Stimulated activated CD8-positive, alpha-beta memory T cell treated with anti-CD3 and anti-CD28 coated beads, Interleukin-4, amount 100 ng/mL, for 1 hour (primary cell): ENCODE data around the gene MGLL.
A peak's percentile ranks its signal among the peaks of the same experiment; 100 is the strongest.

Source experiments
- DNase-seq, 2 donors: peaks; one replicate each; pipeline ENCODE4 v3.0.0-alpha.2; 2020; ENCODE audit warnings: low read depth in 2 of 2, low spot score in 1 of 2

Gene MGLL

GRCh38 chr3:127678315-127678599 lies 144.1 kb downstream of the MGLL start:
- no peak for DNase-seq

- DNase-seq = no peak
Measured at GRCh38 chr3:127677541-127678314, 144.6 kb downstream of the MGLL start.

- no peak for DNase-seq
Measured at GRCh38 chr3:127676921-127677351, 145.4 kb downstream of the MGLL start.

DNA sequence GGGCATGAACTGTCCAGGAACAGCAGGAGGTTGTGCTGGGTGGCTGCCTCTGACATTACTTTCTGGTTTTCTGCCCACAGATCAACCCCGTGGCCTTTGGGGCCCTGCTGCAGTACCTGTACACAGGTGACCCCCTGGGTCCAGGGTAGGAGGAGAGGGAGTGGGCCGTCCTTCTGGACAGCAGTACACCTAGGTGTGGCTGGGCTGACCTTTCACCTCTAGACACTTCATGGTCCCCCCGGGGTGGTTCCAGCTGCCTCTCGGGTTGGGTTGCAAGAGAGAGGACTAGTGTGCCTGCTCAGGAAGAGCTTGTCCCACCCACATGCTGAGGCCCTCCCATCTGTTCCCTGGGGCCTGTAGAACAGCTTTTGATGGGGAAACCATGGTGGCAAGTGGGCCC lies 145.9 kb downstream of the MGLL start:
- DNase-seq = no peak

GRCh38 chr3:127675651-127676391 lies 146.5 kb downstream of the MGLL start:
- DNase-seq = no peak

DNA sequence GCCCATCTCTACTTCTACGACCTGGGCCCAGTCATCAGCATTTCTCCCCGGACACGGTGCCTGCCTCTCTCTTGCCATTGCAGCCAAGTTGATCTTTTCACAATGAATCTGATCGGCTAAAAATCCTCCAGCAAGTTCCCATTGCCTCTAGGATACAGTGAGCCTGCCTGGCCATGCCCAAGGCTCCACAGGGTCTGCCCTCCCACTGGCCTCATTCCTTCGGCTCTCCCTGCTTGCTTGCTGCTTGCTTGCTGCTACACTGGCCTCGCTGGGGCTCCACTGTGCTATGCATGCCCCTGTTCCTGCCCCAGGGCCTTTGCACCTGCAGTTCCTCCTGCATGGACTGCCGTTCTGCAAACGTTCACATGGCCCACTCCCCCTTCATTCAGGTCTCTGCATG lies 147.5 kb downstream of the MGLL start:
- no peak for DNase-seq

- DNase-seq = no peak
Measured at GRCh38 chr3:127674101-127674721, 148.1 kb downstream of the MGLL start.

GRCh38 chr3:127673191-127674100 lies 148.9 kb downstream of the MGLL start:
- peak in 1 of 2 donors; percentile 17 for DNase-seq

DNA sequence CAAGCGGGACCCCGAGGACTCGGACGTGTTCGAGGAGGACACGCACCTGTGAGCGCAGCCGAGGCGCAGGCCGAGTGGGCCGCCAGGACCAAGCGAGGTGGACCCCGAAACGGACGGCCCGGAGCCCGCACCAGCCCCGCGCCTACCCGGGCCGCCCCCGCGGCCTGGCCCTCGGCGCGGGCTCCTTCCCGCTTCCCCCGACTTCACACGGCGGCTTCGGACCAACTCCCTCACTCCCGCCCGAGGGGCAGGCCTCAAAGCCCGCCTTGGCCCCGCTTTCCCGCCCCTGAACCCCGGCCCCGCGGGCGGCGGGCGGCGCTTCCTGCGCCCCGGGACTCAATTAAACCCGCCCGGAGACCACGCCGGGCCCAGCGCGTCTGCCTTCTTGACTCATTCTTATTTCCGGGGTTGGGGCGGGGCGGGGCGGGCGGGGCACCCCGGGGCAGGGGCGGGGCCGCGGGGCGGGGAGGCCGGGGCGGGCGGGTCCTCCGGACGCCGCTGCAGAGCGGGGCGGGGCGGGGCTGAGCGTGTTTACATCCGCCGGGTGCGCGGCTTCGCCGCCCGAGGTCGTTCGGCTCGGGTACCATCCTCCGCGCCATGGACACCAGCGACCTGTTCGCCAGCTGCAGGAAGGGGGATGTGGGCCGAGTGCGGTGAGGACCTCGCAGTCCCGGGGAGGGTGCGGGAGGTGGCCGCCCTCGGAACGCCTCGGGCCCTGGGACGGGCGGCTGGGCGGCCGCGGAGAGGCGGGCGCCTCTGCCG lies 149.7 kb downstream of the MGLL start, which contains the start of gene ABTB1:
Gene ABTB1 (plus strand): TSS at position 524 of the 762 bp plus-strand sequence. CDS start 74 bp downstream, at position 598.
- peak; percentile 54 to 75 for DNase-seq

DNA sequence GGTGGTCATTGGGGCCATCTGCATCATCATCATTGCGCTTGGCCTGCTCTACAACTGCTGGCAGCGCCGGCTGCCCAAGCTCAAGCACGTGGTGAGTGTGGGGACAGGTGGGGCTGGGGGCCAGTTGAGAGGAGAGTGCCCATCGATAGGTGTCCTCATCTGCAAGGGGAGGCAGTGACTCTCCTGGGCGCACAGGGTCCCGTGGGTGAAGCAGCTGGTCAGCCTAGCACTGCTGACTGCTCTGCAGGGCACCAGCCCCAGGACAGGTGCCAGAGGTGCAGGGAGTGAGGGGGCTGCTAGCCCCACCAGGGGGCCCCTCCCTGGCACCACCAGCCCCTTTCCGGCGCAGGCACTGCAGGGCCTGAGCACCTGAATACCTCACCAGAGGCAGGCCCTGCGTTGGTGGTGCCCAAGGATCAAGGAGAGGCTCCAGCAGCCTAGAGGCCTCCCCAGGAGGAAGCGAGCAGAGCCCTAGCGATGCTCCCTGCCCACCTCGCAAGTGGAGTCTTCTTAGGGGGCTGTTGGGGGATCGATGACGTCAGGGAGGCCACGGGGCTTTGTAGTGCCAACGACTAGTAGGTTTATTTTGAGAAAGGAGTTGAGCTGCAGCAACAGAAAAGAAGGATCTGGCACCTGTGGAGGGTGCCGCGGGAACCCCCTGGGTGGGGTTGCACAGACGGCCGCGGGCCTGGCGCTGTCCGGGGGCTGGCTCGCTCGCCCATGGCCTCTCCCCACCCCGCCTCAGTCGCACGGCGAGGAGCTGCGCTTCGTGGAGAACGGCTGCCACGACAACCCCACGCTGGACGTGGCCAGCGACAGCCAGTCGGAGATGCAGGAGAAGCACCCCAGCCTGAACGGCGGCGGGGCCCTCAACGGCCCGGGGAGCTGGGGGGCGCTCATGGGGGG lies 150.5 kb downstream of the MGLL start:
- DNase-seq = peak in 1 of 2 donors; percentile 19

- no peak for DNase-seq
Measured at GRCh38 chr3:127670761-127671522, 151.4 kb downstream of the MGLL start.

DNA sequence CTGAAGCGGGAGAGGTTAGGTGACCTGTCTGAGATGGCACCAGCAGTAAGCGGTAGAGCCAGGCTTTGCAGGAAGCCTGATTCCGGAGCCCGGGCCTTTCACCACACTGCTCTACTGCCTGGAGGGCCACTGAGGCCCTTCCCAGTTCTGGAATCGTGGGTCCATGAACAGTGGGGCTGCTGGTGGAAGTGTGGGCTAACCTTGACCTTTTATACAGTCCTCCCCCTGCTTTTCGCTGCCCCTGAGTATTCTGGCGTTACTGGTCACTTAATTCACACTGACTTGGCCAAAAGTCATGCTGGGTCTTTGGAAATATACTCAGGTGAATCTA lies 152.1 kb downstream of the MGLL start:
- no peak for DNase-seq

DNA sequence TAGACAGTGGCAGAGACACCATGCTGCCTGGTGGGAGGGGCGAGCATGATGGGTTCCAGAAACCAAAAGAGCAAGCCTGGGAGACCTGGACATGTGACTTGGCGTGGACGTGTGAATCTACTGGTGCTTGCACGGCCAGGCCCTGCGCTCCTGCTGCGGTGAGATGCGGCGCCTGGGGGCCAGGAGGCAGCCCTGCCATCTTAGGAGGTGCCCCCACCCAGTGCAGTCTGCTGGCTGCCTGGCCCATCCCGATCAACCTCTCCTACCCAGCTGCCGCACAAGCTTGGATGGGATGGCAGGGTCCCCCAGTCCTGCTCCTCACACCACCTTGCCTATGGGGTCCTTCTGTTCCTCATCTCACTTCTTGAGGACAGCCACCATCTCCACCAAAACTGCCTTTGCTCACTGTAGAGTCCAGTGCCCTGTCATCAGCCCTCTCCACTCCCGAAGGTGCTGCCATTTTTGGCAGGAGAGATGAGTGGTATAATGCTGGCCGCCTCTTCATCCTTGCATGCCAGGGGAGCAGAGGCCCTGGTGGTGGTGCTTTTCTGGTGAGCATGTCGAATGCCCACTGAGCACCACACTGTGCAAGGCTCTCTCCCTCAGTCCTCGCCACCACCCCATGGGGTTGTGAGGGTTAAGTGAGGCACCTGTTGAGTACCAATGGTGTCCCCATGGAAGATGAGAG lies 152.6 kb downstream of the MGLL start:
- DNase-seq = no peak

- no peak for DNase-seq
Measured at GRCh38 chr3:127668906-127669305, 153.4 kb downstream of the MGLL start.

DNA sequence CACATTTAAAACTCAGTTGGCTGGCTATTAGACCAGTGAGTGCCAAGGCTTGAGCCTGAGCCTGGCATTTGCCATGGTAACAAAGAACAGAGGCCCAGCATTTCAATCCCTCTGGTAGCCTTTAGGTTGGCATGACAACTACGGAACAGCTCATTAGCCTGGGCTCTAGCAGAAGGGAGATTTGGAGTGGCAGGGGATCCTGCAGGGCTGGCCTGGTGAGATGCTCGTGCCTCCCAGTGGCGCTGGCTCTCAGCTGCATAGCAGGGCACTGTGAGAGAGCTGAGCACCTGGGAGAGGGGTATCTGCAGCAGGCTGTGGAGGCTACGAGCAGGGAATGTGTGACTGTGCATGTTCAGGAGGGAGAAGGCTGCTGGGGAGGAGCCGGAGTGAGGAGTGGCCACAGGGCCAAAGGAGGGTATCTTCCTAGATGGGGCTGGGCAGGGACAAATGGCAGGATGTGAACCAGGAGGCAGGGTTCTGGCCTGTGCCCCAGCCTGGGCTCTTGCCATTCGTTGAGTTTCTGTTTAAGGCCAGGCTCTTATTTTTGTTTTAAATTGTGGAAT lies 155.1 kb downstream of the MGLL start:
- DNase-seq = no peak

DNA sequence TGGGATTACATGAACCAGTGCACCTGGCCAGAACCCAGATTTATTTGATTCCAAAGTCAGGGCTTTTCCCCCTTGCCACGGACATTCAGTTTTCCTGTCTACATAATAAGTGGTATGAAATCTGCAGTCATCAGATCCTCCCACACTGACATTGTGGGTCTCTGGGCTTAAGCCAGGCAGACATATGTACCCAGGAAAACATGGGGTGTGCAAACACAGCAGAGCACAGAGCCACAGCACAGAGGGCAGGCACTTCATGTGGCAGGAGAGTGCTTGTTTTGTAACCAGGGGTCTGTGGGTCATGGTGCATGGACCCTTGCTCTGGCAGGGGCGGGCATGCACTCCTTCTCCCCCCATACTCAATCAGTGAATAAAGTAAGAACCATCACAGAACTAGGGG lies 155.6 kb downstream of the MGLL start:
- no peak for DNase-seq

DNA sequence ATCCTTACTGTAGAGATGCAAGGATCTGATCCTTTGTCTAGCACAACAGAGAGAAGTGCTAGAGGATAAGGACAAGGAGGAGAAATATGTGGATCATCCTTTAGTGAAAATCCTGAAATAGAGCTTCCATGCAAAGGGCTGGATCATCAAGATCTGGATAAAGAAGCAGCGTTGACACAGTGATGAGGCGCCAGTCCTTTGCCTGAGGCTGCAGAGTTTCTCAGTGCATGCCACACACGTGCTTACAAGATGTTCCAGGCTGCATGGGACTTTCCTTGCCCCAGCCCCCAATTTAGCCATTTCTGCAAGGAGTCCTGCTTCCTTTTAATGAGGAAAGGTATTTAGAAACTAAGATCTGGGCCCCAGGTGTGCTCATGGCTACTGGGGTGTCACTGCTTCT lies 156.7 kb downstream of the MGLL start:
- DNase-seq = no peak

GRCh38 chr3:127665165-127665564 lies 157.2 kb downstream of the MGLL start:
- no peak for DNase-seq
